ACHN (cell line): ENCODE data around the gene ALDOC.
"Not testable (repeated sequence)": the region's sequence is repeated elsewhere in the genome, so short reads cannot be mapped to it uniquely, and the experiment has no call there.

Experiments used
- DNase-seq: peaks from one replicate; pipeline ENCODE4 v3.0.0-alpha.2; 2015
- in situ Hi-C: cut with HindIII; loops from 2 replicates; pipeline ENCODE4 v1.10.0; 2017; ENCODE audit warnings: low sequenced_read_pairs, low pct_ligation_motif_present, low pct_unique_long_range_greater_than_20kb

The ALDOC gene

DNA sequence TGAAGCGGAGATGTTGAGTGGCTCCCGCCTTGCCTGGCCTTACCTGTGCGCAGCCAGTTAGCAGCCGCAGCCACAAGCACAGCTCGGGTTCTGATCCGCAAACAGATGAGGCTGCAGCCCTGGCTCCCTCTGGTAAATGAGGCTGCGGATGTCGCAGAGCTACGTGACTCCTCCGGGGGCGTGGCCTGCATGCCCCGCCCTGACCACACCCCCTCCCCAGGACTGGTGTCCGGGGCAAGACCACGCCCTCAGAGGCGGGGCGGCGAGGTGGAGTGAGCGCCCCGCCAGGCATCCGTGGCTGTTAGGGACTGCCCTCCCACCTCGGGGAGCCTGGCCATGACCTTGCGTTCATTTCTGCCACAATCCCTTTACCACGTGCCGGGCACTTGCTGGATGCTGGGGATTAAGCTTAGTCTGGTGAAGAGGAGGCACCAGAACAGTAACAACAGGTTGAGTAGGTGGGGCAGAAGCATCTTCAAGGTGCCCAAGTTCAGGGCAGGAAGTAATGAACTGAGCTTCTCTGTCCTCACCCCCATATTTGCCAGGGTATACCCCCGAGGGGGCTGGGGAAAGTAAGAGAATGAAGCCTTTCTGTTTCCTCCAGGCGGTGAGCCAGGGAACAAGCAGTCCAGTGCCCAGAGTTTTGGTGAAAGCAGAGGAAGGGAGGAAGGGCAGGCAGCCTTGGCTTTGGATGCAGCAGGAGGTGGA, at the start of gene ALDOC:
TSS of gene ALDOC (minus strand) at position 138 of the 708 bp plus-strand sequence. CDS start 1,363 bp downstream, outside the sequence.
- in situ Hi-C loops, result no loop called here
- DNase-seq, result peak; percentile 46

- DNase-seq, result no peak
- in situ Hi-C loops, result no loop called here
These were observed 47.5 kb upstream of the ALDOC start for GRCh38 chr17:28624148-28624547.

- no peak for DNase-seq
- in situ Hi-C loops, result no loop called here
These were observed 47.0 kb upstream of the ALDOC start for GRCh38 chr17:28623696-28624095.

DNA sequence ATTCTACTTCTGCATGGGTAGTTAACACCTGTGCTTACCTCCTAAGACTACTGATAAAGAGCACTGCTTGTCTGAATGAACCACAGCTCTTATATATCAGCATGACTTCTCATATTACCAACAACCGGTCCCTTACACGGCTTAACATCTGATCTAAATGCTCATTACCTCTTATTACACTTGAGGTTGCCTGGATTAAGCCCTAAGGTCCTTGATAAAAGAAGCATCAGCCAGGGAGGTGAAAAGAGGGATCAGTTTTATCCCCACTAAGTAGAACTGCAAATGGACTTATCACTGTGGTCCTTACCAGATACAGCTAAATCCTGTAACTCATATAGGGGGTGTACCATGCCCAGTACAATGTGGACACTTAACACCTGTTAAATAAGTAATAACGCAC, 45.5 kb upstream of the ALDOC start:
- in situ Hi-C loops, result no loop called here
- no peak for DNase-seq

- in situ Hi-C loops, result no loop called here
These were observed 43.3 kb upstream of the ALDOC start for GRCh38 chr17:28620010-28620409.

GRCh38 chr17:28618464-28618863, 41.8 kb upstream of the ALDOC start:
- in situ Hi-C loops, result no loop called here

More at GRCh38 chr17:28620010-28620409, 43.3 kb upstream of the ALDOC start:
- DNase-seq, result no peak

GRCh38 chr17:28616281-28616680, 39.6 kb upstream of the ALDOC start:
- in situ Hi-C loops, result no loop called here

More at GRCh38 chr17:28618464-28618863, 41.8 kb upstream of the ALDOC start:
- no peak for DNase-seq

DNA sequence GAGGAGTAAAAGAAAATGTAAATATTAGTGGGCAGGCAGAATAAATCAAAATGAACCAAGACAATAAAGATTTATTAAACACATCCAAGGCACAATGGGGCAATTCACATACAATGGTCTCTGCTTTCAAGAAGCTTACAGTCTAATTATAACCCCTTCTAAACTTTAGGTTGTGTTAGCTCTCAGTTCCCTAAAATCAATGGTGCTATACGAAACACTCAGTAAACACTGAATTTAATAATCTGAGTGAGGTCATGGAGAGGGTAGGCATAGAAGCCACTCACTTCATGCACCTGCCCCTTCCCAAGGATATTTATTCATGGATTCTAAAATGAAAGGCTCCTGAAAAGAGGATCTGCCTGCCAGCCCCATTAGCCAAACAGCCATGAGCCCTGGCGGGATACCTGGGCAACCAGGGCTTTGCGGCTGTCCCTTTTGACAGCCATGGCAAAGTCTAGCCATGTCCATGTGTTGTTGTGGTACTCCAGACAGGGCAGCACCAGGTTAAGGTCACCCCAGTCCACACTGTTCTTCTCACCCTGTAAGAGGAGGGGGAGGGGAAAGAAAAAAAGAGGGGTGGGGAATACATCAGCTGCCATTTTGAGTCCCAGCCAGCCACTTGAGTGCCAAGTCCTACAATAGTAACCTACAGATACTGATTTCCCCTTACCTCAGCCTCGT, 38.7 kb upstream of the ALDOC start:
- in situ Hi-C loops, result no loop called here
- no peak for DNase-seq

More at GRCh38 chr17:28616281-28616680, 39.6 kb upstream of the ALDOC start:
- no peak for DNase-seq

DNA sequence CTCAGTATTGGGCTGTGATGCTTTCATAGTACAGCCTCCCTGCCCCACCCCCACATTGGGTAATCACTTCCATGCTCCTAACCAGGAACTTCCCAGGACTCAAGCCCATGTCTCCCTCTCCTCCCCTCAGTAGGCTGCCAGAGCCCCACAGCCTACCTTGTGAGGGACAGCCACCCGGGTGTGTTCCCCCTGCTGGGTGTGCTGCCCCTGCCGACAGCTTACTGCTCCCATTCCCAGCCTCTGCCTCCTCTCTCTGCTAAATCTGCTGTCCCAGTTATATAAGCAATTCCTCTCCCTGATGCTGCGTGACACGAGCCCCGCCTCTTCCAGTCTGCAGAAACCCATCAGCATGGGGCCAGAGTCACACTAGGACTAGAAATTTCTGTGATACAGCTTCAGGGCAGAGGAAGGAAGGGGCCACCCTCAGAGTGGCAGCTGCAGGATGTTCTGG, 37.3 kb upstream of the ALDOC start, which contains the start of gene RSKR:
TSS of gene RSKR (minus strand) at position 255 of the 451 bp plus-strand sequence. CDS start at position 231, 24 bp downstream.
- DNase-seq, result no peak
- in situ Hi-C loops, result no loop called here

DNA sequence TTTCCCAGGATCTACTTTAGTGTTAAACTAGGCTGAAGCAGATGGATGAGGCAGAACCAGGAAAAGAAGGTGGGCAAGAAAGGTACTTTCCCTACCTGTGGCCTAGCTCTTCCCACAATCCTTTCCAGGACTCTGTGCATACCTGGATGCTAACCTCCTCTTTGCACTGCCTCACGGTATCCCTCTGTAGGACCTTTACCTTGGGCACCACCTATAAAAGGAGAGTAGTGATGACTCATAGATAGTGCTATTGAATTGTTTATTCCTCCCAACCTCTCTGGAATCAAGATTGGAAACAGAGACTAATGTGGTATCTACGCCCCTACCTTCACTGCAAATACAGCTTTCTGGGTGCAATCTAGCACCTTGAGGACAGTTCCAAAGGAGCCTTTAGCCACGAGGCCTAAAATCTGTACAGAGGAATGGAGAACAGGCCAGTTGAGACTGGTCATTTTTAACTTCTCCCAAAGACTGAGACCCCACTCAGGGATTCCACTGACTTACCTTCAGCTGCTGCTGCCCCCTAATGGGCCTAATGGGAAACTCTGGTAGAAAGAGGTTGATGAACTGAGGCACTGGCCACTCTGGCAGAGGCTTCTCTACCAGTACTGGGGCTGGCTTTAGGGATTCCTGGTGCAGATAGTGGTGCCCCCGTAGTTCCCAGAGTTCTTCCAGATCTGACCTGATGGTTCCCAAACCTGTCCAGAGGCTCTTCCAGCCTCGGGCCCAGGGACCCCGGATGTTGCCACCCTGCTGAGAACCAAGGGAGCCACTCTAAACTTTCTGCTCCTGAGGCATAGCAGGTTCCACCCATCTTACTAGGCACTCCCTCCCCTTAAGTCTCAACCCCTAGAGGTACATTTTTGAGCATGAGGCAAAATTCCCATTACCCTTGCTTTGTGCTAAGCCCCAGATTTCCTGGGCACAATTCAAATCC, 36.5 kb upstream of the ALDOC start:
- in situ Hi-C loops, result no loop called here
- DNase-seq, result peak; percentile 54

- DNase-seq, result no peak
- in situ Hi-C loops, result no loop called here
These were observed 35.8 kb upstream of the ALDOC start for GRCh38 chr17:28612531-28612930.

DNA sequence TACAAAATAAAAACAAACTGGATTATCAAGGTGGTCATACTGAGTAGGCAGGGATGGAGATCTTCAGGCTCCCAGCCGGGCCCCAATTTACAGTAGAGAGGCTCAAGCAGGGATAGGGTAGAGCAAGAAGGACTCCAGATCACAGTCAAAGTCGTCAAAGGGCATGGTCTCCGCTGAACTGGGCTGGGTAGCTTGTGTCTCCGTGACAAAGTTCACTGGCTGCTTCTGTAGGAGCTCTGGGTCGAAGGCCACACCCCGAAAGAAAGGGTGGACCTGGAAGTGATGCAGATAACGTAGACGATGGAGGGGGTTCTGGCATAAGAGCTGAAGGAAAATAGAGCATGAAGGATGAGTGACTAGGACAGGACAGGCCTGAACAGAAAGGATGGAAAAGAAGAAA, 33.7 kb upstream of the ALDOC start:
- in situ Hi-C loops, result no loop called here
- DNase-seq, result no peak

DNA sequence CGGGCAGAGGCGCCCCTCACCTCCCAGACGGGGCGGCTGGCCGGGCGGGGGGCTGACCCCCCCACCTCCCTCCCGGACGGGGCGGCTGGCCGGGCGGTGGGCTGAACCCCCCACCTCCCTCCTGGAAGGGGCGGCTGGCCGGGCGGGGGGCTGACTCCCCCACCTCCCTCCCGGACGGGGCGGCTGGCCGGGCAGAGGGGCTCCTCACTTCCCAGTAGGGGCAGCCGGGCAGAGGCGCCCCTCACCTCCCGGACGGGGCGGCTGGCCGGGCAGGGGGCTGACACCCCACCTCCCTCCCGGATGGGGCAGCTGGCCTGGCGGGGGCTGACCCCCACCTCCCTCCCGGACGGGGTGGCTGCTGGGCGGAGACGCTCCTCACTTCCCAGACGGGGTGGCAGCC, 27.3 kb upstream of the ALDOC start:
- in situ Hi-C loops, DNase-seq: not testable (repeated sequence)

GRCh38 chr17:28599311-28600184, 22.9 kb upstream of the ALDOC start:
- in situ Hi-C loops, result no loop called here
- DNase-seq, result peak; percentile 87

DNA sequence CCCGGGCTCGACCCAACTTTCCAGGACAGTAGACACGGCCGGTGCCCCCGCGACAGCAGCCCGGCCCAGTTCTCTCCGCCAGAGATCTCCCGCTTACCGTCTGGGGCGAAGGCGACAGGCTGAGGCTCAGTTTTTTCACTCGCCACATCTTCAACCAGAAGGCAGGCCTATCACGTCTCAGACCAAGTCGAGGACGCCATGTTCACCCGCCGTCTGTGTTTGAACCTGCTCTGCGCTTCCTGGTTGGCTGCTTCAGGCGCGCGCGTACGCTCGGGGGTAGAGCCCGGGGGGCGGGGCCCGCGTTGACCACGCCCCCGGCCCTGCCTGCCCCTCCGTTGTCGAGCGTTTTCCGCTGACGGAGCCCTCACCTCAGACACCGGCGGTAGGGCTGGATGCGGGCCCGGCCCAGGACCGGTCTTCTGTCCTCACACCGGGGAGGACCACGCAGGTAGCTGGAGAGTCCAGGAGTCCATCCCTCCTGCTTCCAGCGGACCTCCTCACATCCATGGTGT, 22.2 kb upstream of the ALDOC start, which contains the start of gene SPAG5:
TSS of gene SPAG5 (minus strand) at position 227 of the 512 bp plus-strand sequence. CDS start at position 148, 79 bp downstream.
- peak; percentile 96 for DNase-seq
- in situ Hi-C loops, result no loop called here

DNA sequence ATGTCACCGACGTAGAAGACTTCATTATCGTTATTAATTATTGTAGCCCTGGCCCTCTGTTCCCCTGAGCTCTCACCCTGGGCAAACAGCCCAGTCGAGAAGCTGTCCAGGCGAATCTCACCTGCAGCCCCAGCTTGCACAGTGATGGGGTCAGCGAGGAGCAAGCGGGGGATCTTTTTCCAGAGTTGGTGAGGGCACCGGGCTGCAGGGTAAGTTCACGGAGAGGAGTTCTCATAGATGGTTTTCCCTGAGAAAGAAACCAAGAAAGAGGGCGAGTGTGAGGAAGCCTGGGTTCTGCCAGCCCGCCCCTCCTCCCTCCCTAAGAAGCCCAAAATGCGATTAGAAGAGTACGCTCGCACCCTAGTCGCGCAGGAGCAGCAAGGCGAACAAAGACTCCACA, 21.7 kb upstream of the ALDOC start:
- no peak for DNase-seq
- in situ Hi-C loops, result no loop called here

DNA sequence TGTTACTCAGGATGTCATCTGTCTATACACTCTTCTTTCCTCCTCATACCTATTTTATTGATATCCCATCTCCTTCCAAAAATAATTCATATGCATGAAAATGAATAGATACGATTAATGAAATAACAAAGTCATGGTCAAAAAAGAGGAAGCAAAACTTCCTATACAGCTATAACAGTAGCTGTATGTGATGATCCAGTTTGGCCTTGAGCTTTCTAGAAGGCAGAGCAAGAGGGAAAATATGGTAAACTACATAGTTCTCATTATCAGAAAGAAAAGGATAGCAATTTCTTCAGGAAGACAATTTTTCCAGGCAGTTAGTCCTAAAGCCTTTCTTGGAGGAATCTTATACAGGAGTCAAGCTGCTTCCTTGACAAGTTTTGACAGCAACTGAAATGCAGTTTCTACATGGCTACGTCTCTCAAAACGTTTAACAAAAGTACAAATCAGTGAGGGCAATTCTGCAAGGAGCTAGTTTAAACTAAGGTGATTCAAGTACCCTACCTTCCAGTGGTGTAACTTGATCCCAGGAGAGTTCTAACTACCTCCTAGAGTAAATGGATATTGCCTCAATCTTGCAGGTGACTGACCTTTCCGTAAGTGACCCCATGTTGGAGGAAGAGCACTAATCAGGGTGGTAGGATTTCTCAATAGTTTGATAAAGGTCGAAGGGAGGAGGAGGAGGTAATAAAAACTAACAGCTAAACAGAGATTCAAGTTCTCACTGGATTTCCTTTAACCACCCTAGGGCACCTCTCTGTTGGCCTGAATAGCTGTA, 21.1 kb upstream of the ALDOC start:
- no peak for DNase-seq
- in situ Hi-C loops, result no loop called here
